Activated CD4-positive, alpha-beta memory T cell treated with anti-CD3 and anti-CD28 coated beads, Interleukin-2, amount 10 ng/mL, durations not matched to agents 7 days and 5 days (primary cell): ENCODE data around the gene ZNF597. TPM values are rescaled to one million over a fixed set of nuclear protein-coding genes. Genes with fewer than 3 reads are reported as not detected.
A peak's percentile ranks its signal among the peaks of the same experiment; 100 is the strongest.

Experiments used
- CTCF ChIA-PET: fragments of 350-600 bp; sonication (Branson Sonifier 250); formaldehyde crosslinking; loops from one replicate; lab custom pipeline; 2021; ENCODE audit warnings: antibody characterized with exemption, inconsistent platforms; lab: Charles Lee
- POLR2A ChIA-PET: fragments of 350-600 bp; sonication (Branson Sonifier 250); formaldehyde crosslinking; loops from one replicate; lab custom pipeline; 2021; ENCODE audit warnings: antibody characterized with exemption; lab: Charles Lee
- DNase-seq: peaks from one replicate; pipeline ENCODE4 v3.0.0-alpha.2; 2020
- H3K27ac Mint-ChIP-seq: one replicate; pipeline ENCODE4 v1.8.0; 2021; ENCODE audit warnings: mild to moderate bottlenecking, mixed read lengths
- H3K27me3 Mint-ChIP-seq: one replicate; pipeline ENCODE4 v1.8.0; 2021; ENCODE audit warnings: mixed read lengths
- H3K36me3 Mint-ChIP-seq: one replicate; pipeline ENCODE4 v1.8.0; 2021; ENCODE audit warnings: low read depth, mixed read lengths
- H3K4me1 Mint-ChIP-seq: one replicate; pipeline ENCODE4 v1.8.0; 2021; ENCODE audit warnings: mixed read lengths
- H3K4me3 Mint-ChIP-seq: one replicate; pipeline ENCODE4 v1.8.0; 2021; ENCODE audit warnings: mild to moderate bottlenecking, mixed read lengths
- H3K9me3 Mint-ChIP-seq: one replicate; pipeline ENCODE4 v1.8.0; 2021; ENCODE audit warnings: mixed read lengths
- total RNA-seq, 2 experiments: library from RNA; stranded (reverse); gene quantifications; one replicate each; pipeline ENCODE4 v1.2.3, GENCODE V29; 2021

ZNF597 gene
- total RNA-seq, 2 experiments from 2014 or later: 2.1 to 2.2 TPM

GRCh38 chr16:3458278-3458851 lies 15.1 kb upstream of the ZNF597 start:
- Mint-ChIP-seq H3K27me3 (no peaks in the 10 kb centered on the region), H3K9me3 (no peaks in the 10 kb centered on the region), H3K36me3 (peaks cover 16% of the 10 kb centered on the region), H3K4me1 (peaks cover 47% of the 10 kb centered on the region), H3K4me3 (peak overlapping the region; percentile 88), H3K27ac (peak overlapping the region; percentile 89)
- POLR2A ChIA-PET: interaction anchor here (0.7 to 1.6 kb wide), 4 partner anchors 57 to 323 kb away, joined by 3 to 5 read pairs (median 4); partner anchors contain the start of genes ZNF174, ZNF213 and ZSCAN32
- no peak for DNase-seq
- CTCF ChIA-PET: interaction anchor here (0.9 kb wide), 1 partner anchor 15 kb away, joined by 3 read pairs; the partner anchor contains the start of gene NAA60

- Mint-ChIP-seq H3K36me3 (peaks cover 16% of the 10 kb centered on the region), H3K27ac (peak overlapping the region; percentile 70), H3K27me3 (no peaks in the 10 kb centered on the region), H3K4me1 (peaks cover 47% of the 10 kb centered on the region), H3K4me3 (peak overlapping the region; percentile 74), H3K9me3 (no peaks in the 10 kb centered on the region)
- ChIA-PET POLR2A (interaction anchor here (0.6 to 2.4 kb wide), 17 partner anchors 13 to 818 kb away, joined by 3 to 36 read pairs (median 4); partner anchors contain the start of genes CLUAP1, NAA60, TIGD7 and ZNF174), CTCF (interaction anchor here (0.7 to 1.5 kb wide), 4 partner anchors 13 to 323 kb away, joined by 3 to 6 read pairs (median 5); partner anchors contain the start of genes ZNF174, ZNF213 and ZSCAN32)
- peak; percentile 90 for DNase-seq
These were observed 14.3 kb upstream of the ZNF597 start for GRCh38 chr16:3457434-3458252.

GRCh38 chr16:3454631-3455147 lies 11.4 kb upstream of the ZNF597 start:
- no peaks in the 10 kb centered on the region for H3K27me3 Mint-ChIP-seq
- ChIA-PET CTCF (interaction anchor here (1.2 kb wide), 1 partner anchor 10 kb away, joined by 5 read pairs; no protein-coding TSS in a partner anchor), POLR2A (interaction anchor here (2.0 kb wide), 1 partner anchor 53 kb away, joined by 5 read pairs; the partner anchor contains the start of gene ZNF174)
- H3K27ac Mint-ChIP-seq: no peak overlapping the region
- H3K9me3 Mint-ChIP-seq: peaks cover 8% of the 10 kb centered on the region
- H3K36me3 Mint-ChIP-seq: peaks cover 22% of the 10 kb centered on the region
- DNase-seq: no peak
- H3K4me3 Mint-ChIP-seq: no peak overlapping the region
- H3K4me1 Mint-ChIP-seq: peaks cover 38% of the 10 kb centered on the region

- peaks cover 27% of the 10 kb centered on the region for H3K36me3 Mint-ChIP-seq
- CTCF ChIA-PET: interaction anchor here (1.2 kb wide), 1 partner anchor 9 kb away, joined by 5 read pairs; no protein-coding TSS in a partner anchor
- POLR2A ChIA-PET: interaction anchor here (2.0 kb wide), 1 partner anchor 53 kb away, joined by 5 read pairs; the partner anchor contains the start of gene ZNF174
These were observed 10.8 kb upstream of the ZNF597 start for GRCh38 chr16:3454093-3454492.

GRCh38 chr16:3444032-3444388 lies 706 bp upstream of the ZNF597 start:
- Mint-ChIP-seq H3K4me1 (peaks cover 19% of the 10 kb centered on the region), H3K36me3 (peaks cover 68% of the 10 kb centered on the region), H3K27me3 (no peaks in the 10 kb centered on the region), H3K9me3 (peaks cover 17% of the 10 kb centered on the region), H3K4me3 (peak overlapping the region; percentile 83), H3K27ac (peak overlapping the region; percentile 87)
- peak; percentile 48 for DNase-seq
- ChIA-PET POLR2A (interaction anchor here (0.7 to 3.4 kb wide), 11 partner anchors 9 to 293 kb away, joined by 3 to 36 read pairs (median 4); partner anchors contain the start of genes TIGD7, ZNF174, ZNF200 and ZNF263), CTCF (interaction anchor here (0.8 to 3.5 kb wide), 10 partner anchors 10 to 313 kb away, joined by 3 to 13 read pairs (median 5); partner anchors contain the start of genes CLUAP1, ZNF174, ZNF263 and ZSCAN32)

More at GRCh38 chr16:3454093-3454492, 10.8 kb upstream of the ZNF597 start:
- H3K27me3 Mint-ChIP-seq: no peaks in the 10 kb centered on the region
- no peak overlapping the region for H3K4me3 Mint-ChIP-seq
- H3K4me1 Mint-ChIP-seq: peaks cover 35% of the 10 kb centered on the region
- peaks cover 9% of the 10 kb centered on the region for H3K9me3 Mint-ChIP-seq
- DNase-seq: no peak
- H3K27ac Mint-ChIP-seq: no peak overlapping the region

GRCh38 chr16:3439637-3440036 lies 3.7 kb downstream of the ZNF597 start:
- Mint-ChIP-seq H3K27ac (no peak overlapping the region), H3K4me3 (no peak overlapping the region), H3K36me3 (peaks cover 60% of the 10 kb centered on the region), H3K9me3 (peaks cover 17% of the 10 kb centered on the region), H3K4me1 (peaks cover 12% of the 10 kb centered on the region), H3K27me3 (peaks cover 3% of the 10 kb centered on the region)
- POLR2A ChIA-PET: no interaction called here
- DNase-seq: no peak
- CTCF ChIA-PET: no interaction called here

- ChIA-PET POLR2A (interaction anchor here (1.8 kb wide), 1 partner anchor 10 kb away, joined by 5 read pairs; the partner anchor contains the start of genes NAA60 and ZNF597), CTCF (no interaction called here)
- Mint-ChIP-seq H3K4me3 (no peak overlapping the region), H3K27ac (no peak overlapping the region), H3K9me3 (peaks cover 30% of the 10 kb centered on the region), H3K4me1 (peaks cover 20% of the 10 kb centered on the region), H3K36me3 (peaks cover 65% of the 10 kb centered on the region), H3K27me3 (peaks cover 3% of the 10 kb centered on the region)
- no peak for DNase-seq
These were observed 8.9 kb downstream of the ZNF597 start for GRCh38 chr16:3434373-3434772.

- Mint-ChIP-seq H3K27me3 (peaks cover 3% of the 10 kb centered on the region), H3K4me1 (peaks cover 20% of the 10 kb centered on the region), H3K27ac (peak overlapping the region; percentile 69), H3K9me3 (peaks cover 31% of the 10 kb centered on the region), H3K36me3 (peaks cover 46% of the 10 kb centered on the region), H3K4me3 (peak overlapping the region; percentile 7)
- peak; percentile 63 for DNase-seq
- ChIA-PET CTCF (no interaction called here), POLR2A (interaction anchor here (1.5 kb wide), 1 partner anchor 11 kb away, joined by 3 read pairs; the partner anchor contains the start of genes NAA60 and ZNF597)
These were observed 11.5 kb downstream of the ZNF597 start for GRCh38 chr16:3431779-3432219.

- H3K36me3 Mint-ChIP-seq: peaks cover 27% of the 10 kb centered on the region
- H3K4me1 Mint-ChIP-seq: no peaks in the 10 kb centered on the region
- DNase-seq: no peak
- peaks cover 59% of the 10 kb centered on the region for H3K9me3 Mint-ChIP-seq
- CTCF ChIA-PET: no interaction called here
- no peak overlapping the region for H3K4me3 Mint-ChIP-seq
- no peak overlapping the region for H3K27ac Mint-ChIP-seq
- POLR2A ChIA-PET: interaction anchor here (0.6 kb wide), 1 partner anchor 12 kb away, joined by 3 read pairs; no protein-coding TSS in a partner anchor
- H3K27me3 Mint-ChIP-seq: no peaks in the 10 kb centered on the region
These were observed 29.4 kb downstream of the ZNF597 start for GRCh38 chr16:3413730-3414379.

GRCh38 chr16:3408561-3409197 lies 34.6 kb downstream of the ZNF597 start:
- no peaks in the 10 kb centered on the region for H3K27me3 Mint-ChIP-seq
- peaks cover 73% of the 10 kb centered on the region for H3K36me3 Mint-ChIP-seq
- peaks cover 67% of the 10 kb centered on the region for H3K9me3 Mint-ChIP-seq
- ChIA-PET POLR2A (interaction anchor here (0.5 kb wide), 1 partner anchor 185 kb away, joined by 3 read pairs; no protein-coding TSS in a partner anchor), CTCF (no interaction called here)
- no peak overlapping the region for H3K27ac Mint-ChIP-seq
- DNase-seq: no peak
- H3K4me1 Mint-ChIP-seq: peaks cover 7% of the 10 kb centered on the region
- H3K4me3 Mint-ChIP-seq: no peak overlapping the region

- Mint-ChIP-seq H3K36me3 (peaks cover 76% of the 10 kb centered on the region), H3K27ac (peak overlapping the region; percentile 82), H3K4me1 (peaks cover 37% of the 10 kb centered on the region), H3K9me3 (peaks cover 46% of the 10 kb centered on the region), H3K27me3 (no peaks in the 10 kb centered on the region), H3K4me3 (peak overlapping the region; percentile 87)
- CTCF ChIA-PET: interaction anchor here (0.6 to 2.9 kb wide), 8 partner anchors 18 to 293 kb away, joined by 3 to 13 read pairs (median 6); partner anchors contain the start of genes NAA60, ZNF263 and ZNF597
- DNase-seq: no peak
- POLR2A ChIA-PET: interaction anchor here (0.9 to 4.4 kb wide), 24 partner anchors 12 to 422 kb away, joined by 3 to 36 read pairs (median 4); partner anchors contain the start of genes CLUAP1, HCFC1R1, NAA60 and PKMYT1
These were observed 41.4 kb downstream of the ZNF597 start for GRCh38 chr16:3401719-3402397.
